ENCODE results near the gene RAB14.

The RAB14 gene

GRCh38 chr9:121198512-121199042 lies 3.1 kb downstream of the RAB14 start:
- no peak for TF ChIP-seq CTCF (IDR thresholded peaks at IDR 0.05; ENCODE audit: low read depth, low read length)
- no peak for DNase-seq (ENCODE audit: extremely low read depth, low read depth)

DNA sequence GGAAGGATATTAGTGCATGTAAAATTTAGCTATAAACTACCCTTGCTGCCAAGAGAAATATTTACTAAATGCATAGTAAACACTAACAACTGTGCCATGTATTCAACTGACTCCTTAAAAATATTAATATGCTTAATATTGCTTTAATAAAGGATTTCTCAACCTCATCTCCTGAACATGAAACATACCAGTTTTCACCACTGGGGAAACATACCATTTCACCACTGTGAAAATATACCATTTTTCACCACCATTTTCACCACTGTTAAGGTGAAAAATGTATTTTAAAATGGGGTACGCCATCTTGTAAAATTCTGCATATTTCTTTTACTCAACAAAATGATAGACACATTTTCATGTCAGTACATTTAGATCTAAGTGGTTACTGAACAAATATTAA lies 4.5 kb downstream of the RAB14 start:
- TF ChIP-seq CTCF (IDR thresholded peaks at IDR 0.05; ENCODE audit: low read depth, low read length): no peak
- DNase-seq (ENCODE audit: extremely low read depth, low read depth): no peak

- no peak for TF ChIP-seq CTCF (IDR thresholded peaks at IDR 0.05; ENCODE audit: low read depth, low read length)
- no peak for DNase-seq (ENCODE audit: extremely low read depth, low read depth)
These were observed 5.3 kb downstream of the RAB14 start for GRCh38 chr9:121196389-121196788.

GRCh38 chr9:121194730-121195129 lies 6.9 kb downstream of the RAB14 start:
- TF ChIP-seq CTCF (IDR thresholded peaks at IDR 0.05; ENCODE audit: low read depth, low read length): no peak
- DNase-seq (ENCODE audit: extremely low read depth, low read depth): no peak

GRCh38 chr9:121192959-121193640 lies 8.6 kb downstream of the RAB14 start:
- DNase-seq (ENCODE audit: extremely low read depth, low read depth): no peak
- TF ChIP-seq CTCF (IDR thresholded peaks at IDR 0.05; ENCODE audit: low read depth, low read length): no peak

GRCh38 chr9:121192518-121192917 lies 9.2 kb downstream of the RAB14 start:
- DNase-seq (ENCODE audit: extremely low read depth, low read depth): no peak
- no peak for TF ChIP-seq CTCF (IDR thresholded peaks at IDR 0.05; ENCODE audit: low read depth, low read length)

- TF ChIP-seq CTCF (IDR thresholded peaks at IDR 0.05; ENCODE audit: low read depth, low read length): no peak
- no peak for DNase-seq (ENCODE audit: extremely low read depth, low read depth)
These were observed 10.4 kb downstream of the RAB14 start for GRCh38 chr9:121191235-121191634.
